Gastrocnemius medialis (tissue), 4 donors: ENCODE results near the gene JADE2. TPM values are rescaled to one million over a fixed set of nuclear protein-coding genes. Genes with fewer than 3 reads are reported as not detected.

Experiments
- ATAC-seq, 2 donors: fragments of 150-250 bp; one replicate each; pipeline ENCODE4 v1.9.1; 2016
- DNase-seq, 2 donors: peaks; one replicate each; pipeline ENCODE4 v3.0.0-alpha.2; 2019
- H3K27ac ChIP-seq, 4 donors: fragments of 200-600 bp; sonication (generic); 1 replicate in 1 of 4; 2 replicates in 3 of 4; pipeline ENCODE4 v1.5.1; 2016 to 2018; ENCODE audit warnings: mild to moderate bottlenecking in 2 of 4, moderate library complexity in 1 of 4
- H3K27me3 ChIP-seq, 3 donors: fragments of 200-600 bp; sonication (generic) in 2 of 3; 1 replicate in 1 of 3; 2 replicates in 2 of 3; pipeline versions ENCODE4 v1.5.1 to v1.6.0; 2016 to 2019; ENCODE audit warnings: mild to moderate bottlenecking in 1 of 3, moderate library complexity in 1 of 3
- H3K36me3 ChIP-seq, 2 donors: fragments of 200-600 bp; sonication (generic) in 1 of 2; one replicate each; pipeline ENCODE4 v1.5.1; 2017 to 2018
- H3K4me1 ChIP-seq, 2 donors: fragments of 200-600 bp; sonication (generic) in 1 of 2; one replicate each; pipeline ENCODE4 v1.5.1; 2016 to 2017; ENCODE audit warnings: mild to moderate bottlenecking in 2 of 2
- H3K4me3 ChIP-seq, 4 donors: fragments of 200-600 bp; sonication (generic) in 3 of 4; 1 replicate in 1 of 4; 2 replicates in 3 of 4; pipeline ENCODE4 v1.5.1; 2016 to 2019; ENCODE audit warnings: mild to moderate bottlenecking in 2 of 4
- H3K9me3 ChIP-seq, 3 donors: fragments of 200-600 bp; sonication (generic) in 2 of 3; 1 replicate in 1 of 3; 2 replicates in 2 of 3; pipeline ENCODE4 v1.5.1; 2016 to 2019
- CTCF ChIP-seq, 5 experiments: fragments of 450-650 bp in 3 of 5; fragments of 200-600 bp in 2 of 5; sonication (generic) in 2 of 5; IDR thresholded peaks in 4 of 5; conservative IDR thresholded peaks in 1 of 5; 1 replicate in 4 of 5; 2 replicates in 1 of 5; pipeline ENCODE4 v1.5.1; 2016 to 2019; ENCODE audit warnings: antibody characterized with exemption in 5 of 5, mild to moderate bottlenecking in 3 of 5, moderate library complexity in 3 of 5
- POLR2A ChIP-seq, 2 donors: fragments of 450-650 bp; IDR thresholded peaks; one replicate each; pipeline ENCODE4 v1.6.1; 2017; ENCODE audit warnings: antibody characterized with exemption in 2 of 2, mild to moderate bottlenecking in 2 of 2, moderate library complexity in 2 of 2
- in situ Hi-C, 4 donors: fragments of 200-750 bp; cut with MboI; loops; one replicate each; pipeline versions ENCODE4 v1.15.0 to v1.8.0; 2017; ENCODE audit warnings: low sequenced_read_pairs in 4 of 4
- intact Hi-C: fragments of 100-400 bp; cut with DNase I; formaldehyde crosslinking; loops from one replicate; pipeline ENCODE4 v1.15.1; 2023; ENCODE audit warnings: low total_unique reads
- total RNA-seq, 4 donors: library from RNA; depleted of rRNA; stranded (reverse); fragments of >200 nt; gene quantifications; one replicate each; pipeline versions ENCODE4 v1.1.0 to v1.2.3, GENCODE V29; 2016

Gene JADE2
- total RNA-seq, 4 donors from 2014 or later, result 17.3 to 44.5 (median 19.8) TPM

- intact Hi-C loops, result loop anchor here (2.0 kb wide), 1 partner anchor 35 kb away; no protein-coding TSS in a partner anchor
- in situ Hi-C loops, result loop anchor here in 3 of 4 donors (25.0 kb wide), 1 partner anchor 90 kb away; the partner anchor contains the start of gene CDKN2AIPNL (in 3 of the 3)
Measured at GRCh38 chr5:134502259-134502658, 23.2 kb upstream of the JADE2 start.

DNA sequence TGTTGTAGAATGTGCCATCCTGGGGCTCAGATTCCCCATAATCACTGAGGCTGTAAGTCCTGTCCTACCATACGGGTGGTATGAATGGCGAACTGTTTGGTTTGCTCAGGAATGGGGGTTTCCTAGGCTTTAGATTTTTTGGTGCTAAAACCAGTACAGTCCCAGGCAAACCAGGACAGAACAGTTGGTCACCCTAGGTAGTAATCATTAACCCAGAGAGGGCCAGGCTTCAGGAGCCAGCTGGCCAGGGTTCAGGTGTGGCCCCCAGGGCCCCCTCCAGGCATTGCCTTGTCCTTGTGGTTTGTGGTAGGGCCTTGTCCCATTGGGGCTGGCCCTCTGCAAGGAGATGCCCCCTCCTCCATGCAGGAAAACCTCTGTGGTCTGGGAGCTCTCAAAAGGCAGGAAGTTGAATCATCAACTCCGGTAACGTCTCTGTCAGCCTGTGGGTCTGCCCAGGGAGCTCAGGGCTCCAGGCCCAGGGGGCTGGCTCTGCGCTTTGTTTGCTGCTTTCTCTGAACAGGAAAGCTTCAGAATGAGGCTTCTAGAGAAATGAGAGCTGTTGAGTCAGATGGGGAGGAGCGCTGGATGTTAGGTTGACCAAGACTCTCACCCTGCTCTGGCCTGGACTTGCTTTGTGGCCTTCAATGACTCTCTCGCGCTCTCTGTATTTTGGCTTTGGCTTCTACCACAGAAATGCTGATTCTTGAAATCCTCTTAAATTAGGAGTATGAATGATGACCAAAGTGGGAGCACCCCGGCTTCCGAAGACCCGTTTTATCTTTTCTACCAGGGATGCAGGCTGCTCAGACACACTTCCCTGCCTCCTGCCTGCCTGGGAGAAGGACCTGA lies 22.2 kb upstream of the JADE2 start:
- Histone ChIP-seq H3K27ac (peak overlapping the region; percentile 70 to 77 (median 74)), H3K36me3 (no peaks in the 10 kb centered on the region), H3K4me3 (no peak overlapping the region), H3K4me1 (peaks cover 28 to 43% of the 10 kb centered on the region in 2 donors), H3K27me3 (no peaks in the 10 kb centered on the region), H3K9me3 (no peaks in the 10 kb centered on the region)
- in situ Hi-C loops (loop anchor here in 3 of 4 donors (25.0 kb wide), 1 partner anchor 91 kb away; the partner anchor contains the start of gene CDKN2AIPNL (in 3 of the 3)), intact Hi-C loops (loop anchor here (2.0 kb wide), 1 partner anchor 37 kb away; no protein-coding TSS in a partner anchor)
- ATAC-seq, result peak; percentile 31 to 52
- DNase-seq, result peak; percentile 37 to 70
- TF ChIP-seq CTCF (IDR thresholded peaks at IDR 0.05 in 4 of 5, conservative IDR thresholded peaks at IDR 0.05 in 1 of 5) (no peak), POLR2A (IDR thresholded peaks at IDR 0.05) (peak in 1 of 2 donors; percentile 15)

More at GRCh38 chr5:134502259-134502658, 23.2 kb upstream of the JADE2 start:
- H3K4me1 ChIP-seq, result peaks cover 28 to 43% of the 10 kb centered on the region in 2 donors
- ATAC-seq (no peak), DNase-seq (no peak)
- no peaks in the 10 kb centered on the region for H3K27me3 ChIP-seq
- H3K4me3 ChIP-seq, result no peak overlapping the region
- no peaks in the 10 kb centered on the region for H3K9me3 ChIP-seq
- H3K36me3 ChIP-seq, result no peaks in the 10 kb centered on the region
- TF ChIP-seq CTCF (IDR thresholded peaks at IDR 0.05 in 4 of 5, conservative IDR thresholded peaks at IDR 0.05 in 1 of 5) (no peak), POLR2A (IDR thresholded peaks at IDR 0.05) (no peak)
- peak overlapping the region in 1 of 4 donors; percentile 74 for H3K27ac ChIP-seq

DNA sequence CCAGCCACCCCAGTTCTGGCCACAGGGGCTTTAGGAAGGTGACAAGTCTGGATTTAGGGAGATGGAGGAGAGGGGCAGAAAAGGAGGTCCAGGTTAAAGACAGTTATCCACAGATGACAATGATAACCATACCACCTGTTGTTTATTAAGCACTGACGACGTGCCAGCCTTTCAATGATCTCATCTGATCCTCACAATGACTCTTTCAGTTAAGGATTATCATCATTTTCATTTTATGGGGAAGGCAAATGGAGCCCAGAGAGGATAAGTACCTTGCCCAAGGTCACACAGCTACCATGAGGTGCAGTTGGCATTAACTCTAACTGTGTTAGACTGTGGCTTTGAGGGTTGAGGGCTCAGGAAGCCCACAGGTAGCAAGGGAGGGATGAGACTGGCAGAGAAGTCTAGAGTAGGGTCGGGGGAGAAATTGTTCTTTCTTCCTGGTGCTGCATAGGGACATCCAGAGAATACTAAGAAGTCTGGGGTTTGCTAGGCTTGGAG lies 21.5 kb upstream of the JADE2 start:
- ATAC-seq, result no peak
- Histone ChIP-seq H3K4me3 (no peak overlapping the region), H3K9me3 (no peaks in the 10 kb centered on the region), H3K27me3 (no peaks in the 10 kb centered on the region), H3K4me1 (peaks cover 28 to 44% of the 10 kb centered on the region in 2 donors), H3K36me3 (no peaks in the 10 kb centered on the region), H3K27ac (peak overlapping the region; percentile 70 to 77 (median 74))
- intact Hi-C loops (loop anchor here (2.0 kb wide), 1 partner anchor 37 kb away; no protein-coding TSS in a partner anchor), in situ Hi-C loops (loop anchor here in 3 of 4 donors (25.0 kb wide), 1 partner anchor 92 kb away; the partner anchor contains the start of gene CDKN2AIPNL (in 3 of the 3))
- DNase-seq, result no peak
- no peak for TF ChIP-seq POLR2A (IDR thresholded peaks at IDR 0.05)
- TF ChIP-seq CTCF (IDR thresholded peaks at IDR 0.05 in 4 of 5, conservative IDR thresholded peaks at IDR 0.05 in 1 of 5), result no peak

DNA sequence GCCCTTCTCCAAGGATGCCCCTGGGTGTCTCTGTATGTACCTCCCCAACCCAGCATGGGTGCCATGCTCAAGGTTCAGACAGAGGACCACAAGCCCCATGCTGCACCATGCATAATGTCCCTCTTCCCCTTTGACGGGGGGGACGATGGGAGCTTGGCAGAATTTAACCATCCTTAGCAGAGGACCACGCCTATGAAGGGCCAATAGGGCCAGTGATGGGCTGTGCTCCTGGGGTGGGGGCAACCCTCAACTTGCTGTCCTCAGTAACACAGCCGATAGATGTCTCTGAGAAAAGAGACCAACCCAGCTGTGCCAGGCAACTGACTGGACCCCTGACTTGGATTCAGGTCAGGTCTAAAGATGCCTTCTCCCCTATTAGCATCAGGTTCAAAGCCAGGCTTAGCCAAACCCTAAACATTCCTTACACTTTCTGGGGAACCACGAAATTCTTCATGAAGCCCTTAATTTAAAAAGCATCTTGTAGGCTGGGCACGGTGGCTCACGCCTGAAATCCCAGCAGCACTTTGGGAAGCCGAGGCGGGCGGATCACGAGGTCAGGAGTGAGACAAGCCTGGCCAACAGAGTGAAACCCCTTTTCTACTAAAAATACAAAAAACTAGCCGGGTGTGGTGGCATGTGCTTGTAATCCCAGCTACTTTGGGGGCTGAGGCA lies 20.7 kb upstream of the JADE2 start:
- in situ Hi-C loops, result loop anchor here in 3 of 4 donors (25.0 kb wide), 1 partner anchor 92 kb away; the partner anchor contains the start of gene CDKN2AIPNL (in 3 of the 3)
- intact Hi-C loops, result no loop called here

More for the DNA sequence above, 20.7 kb upstream of the JADE2 start:
- Histone ChIP-seq H3K36me3 (no peaks in the 10 kb centered on the region), H3K4me1 (peaks cover 28 to 48% of the 10 kb centered on the region in 2 donors), H3K27me3 (no peaks in the 10 kb centered on the region), H3K4me3 (no peak overlapping the region), H3K27ac (peak overlapping the region; percentile 70 to 77 (median 76)), H3K9me3 (no peaks in the 10 kb centered on the region)
- ATAC-seq (no peak), DNase-seq (no peak)
- TF ChIP-seq CTCF (IDR thresholded peaks at IDR 0.05 in 4 of 5, conservative IDR thresholded peaks at IDR 0.05 in 1 of 5), result no peak
- TF ChIP-seq POLR2A (IDR thresholded peaks at IDR 0.05), result no peak
